GM10248 (cell line): ENCODE measurements around the gene TMEM269.

Source experiments
- CTCF ChIA-PET: fragments of 300-600 bp; sonication (Branson Sonifier 250); formaldehyde crosslinking; extraction: SDS; loops from one replicate; lab custom pipeline; 2021; ENCODE audit warnings: antibody characterized with exemption; lab: Yijun Ruan, JAX
- POLR2A ChIA-PET: fragments of 350-650 bp; sonication (Branson Sonifier 250); formaldehyde crosslinking; extraction: SDS; loops from one replicate; lab custom pipeline; 2020; ENCODE audit warnings: antibody characterized with exemption; lab: Yijun Ruan, JAX
- DNase-seq: peaks from one replicate; pipeline ENCODE4 v3.0.0; 2012; ENCODE audit errors: extremely low spot score
- CTCF ChIP-seq: IDR thresholded peaks from 2 replicates; pipeline ENCODE4 v1.5.1; 2012; ENCODE audit warnings: mild to moderate bottlenecking, low read depth; ENCODE audit errors: extremely low read depth, missing control alignments, control extremely low read depth

The TMEM269 gene

GRCh38 chr1:42831273-42831672, 46.5 kb downstream of the TMEM269 start:
- ChIA-PET CTCF (interaction anchor here (1.5 kb wide), 2 partner anchors 15 to 37 kb away, joined by 3 read pairs; partner anchors contain the start of gene ZNF691), POLR2A (no interaction called here)
- no peak for TF ChIP-seq CTCF
- DNase-seq, result no peak

GRCh38 chr1:42832641-42833240, 48.0 kb downstream of the TMEM269 start:
- no peak for DNase-seq
- no peak for TF ChIP-seq CTCF
- CTCF ChIA-PET, result interaction anchor here (1.2 to 1.5 kb wide), 3 partner anchors 13 to 39 kb away, joined by 3 read pairs; partner anchors contain the start of gene ZNF691
- POLR2A ChIA-PET, result no interaction called here

- no peak for TF ChIP-seq CTCF
- CTCF ChIA-PET, result no interaction called here
- no peak for DNase-seq
- POLR2A ChIA-PET, result no interaction called here
Observed at GRCh38 chr1:42833981-42834380, 49.2 kb downstream of the TMEM269 start.

GRCh38 chr1:42834803-42835202, 50.0 kb downstream of the TMEM269 start:
- TF ChIP-seq CTCF, result no peak
- ChIA-PET POLR2A (no interaction called here), CTCF (interaction anchor here (1.9 kb wide), 1 partner anchor 13 kb away, joined by 4 read pairs; no protein-coding TSS in a partner anchor)
- no peak for DNase-seq

GRCh38 chr1:42835422-42835821, 50.6 kb downstream of the TMEM269 start:
- no peak for TF ChIP-seq CTCF
- no peak for DNase-seq
- POLR2A ChIA-PET, result no interaction called here
- CTCF ChIA-PET, result interaction anchor here (0.7 to 1.9 kb wide), 5 partner anchors 13 to 109 kb away, joined by 3 to 5 read pairs (median 4); partner anchors contain the start of gene ERMAP

GRCh38 chr1:42837709-42838108, 52.9 kb downstream of the TMEM269 start:
- DNase-seq, result no peak
- ChIA-PET POLR2A (no interaction called here), CTCF (interaction anchor here (0.8 to 1.9 kb wide), 5 partner anchors 9 to 236 kb away, joined by 3 to 6 read pairs (median 4); partner anchors contain the start of gene ZNF691)
- TF ChIP-seq CTCF, result no peak
